OCI-LY7 (cell line): ENCODE data around the gene ADCY5. TPM values are rescaled to one million over a fixed set of nuclear protein-coding genes. Genes with fewer than 3 reads are reported as not detected.

Experiments used
- BruUV-seq: library from RNA; stranded (reverse); fragments of 400-500 nt; replicated peaks from 2 replicates; lab custom pipeline; 2021; lab: Mats Ljungman, UMichigan
- CTCF ChIA-PET: fragments of 300-600 bp; sonication (Branson Sonifier 250); formaldehyde crosslinking; loops from one replicate; lab custom pipeline; 2022; ENCODE audit warnings: antibody characterized with exemption; ENCODE audit not compliant: unreplicated experiment; lab: Charles Lee
- POLR2A ChIA-PET: fragments of 300-600 bp; sonication (Branson Sonifier 250); formaldehyde crosslinking; loops from one replicate; lab custom pipeline; 2022; ENCODE audit warnings: antibody characterized with exemption; lab: Charles Lee
- DNase-seq: peaks from one replicate; pipeline ENCODE4 v3.0.0-alpha.2; 2015; ENCODE audit warnings: low spot score
- H2AFZ ChIP-seq: fragments of 200-600 bp; sonication (generic), shearing (Covaris generic); 2 replicates; pipeline ENCODE4 v1.6.1; 2014; ENCODE audit warnings: mild to moderate bottlenecking, antibody characterized with exemption, low read length, moderate library complexity
- H3K27ac ChIP-seq: fragments of 200-600 bp; sonication (generic); 2 replicates; pipeline ENCODE4 v1.5.1; 2014; ENCODE audit warnings: mixed run types, low read depth, mild to moderate bottlenecking, moderate library complexity, low read length, inconsistent platforms; ENCODE audit not compliant: poor library complexity, severe bottlenecking
- H3K36me3 ChIP-seq: fragments of 200-600 bp; sonication (generic); 2 replicates; pipeline ENCODE4 v1.6.1; 2014; ENCODE audit warnings: mild to moderate bottlenecking, antibody characterized with exemption, low read length, moderate library complexity, mixed read lengths; ENCODE audit not compliant: insufficient read depth
- H3K4me1 ChIP-seq: fragments of 200-600 bp; sonication (generic); 2 replicates; pipeline ENCODE4 v1.5.1; 2014; ENCODE audit warnings: mild to moderate bottlenecking, low read length; ENCODE audit not compliant: insufficient read depth, poor library complexity, severe bottlenecking
- H3K4me2 ChIP-seq: fragments of 200-600 bp; sonication (generic); 2 replicates; pipeline ENCODE4 v1.6.1; 2014; ENCODE audit warnings: mild to moderate bottlenecking, low read length
- H3K4me3 ChIP-seq: fragments of 200-600 bp; sonication (generic); 2 replicates; pipeline ENCODE4 v1.5.1; 2014; ENCODE audit warnings: mild to moderate bottlenecking, low read depth, low read length; ENCODE audit not compliant: poor library complexity, severe bottlenecking
- H3K79me2 ChIP-seq: fragments of 200-600 bp; sonication (generic); 2 replicates; pipeline ENCODE4 v1.6.1; 2016; ENCODE audit warnings: low read depth, mild to moderate bottlenecking, low read length, moderate library complexity, mixed read lengths; ENCODE audit not compliant: insufficient read depth
- H3K9me2 ChIP-seq: fragments of 200-600 bp; sonication (generic); 2 replicates; pipeline ENCODE4 v1.6.1; 2016; ENCODE audit warnings: mild to moderate bottlenecking, low read length, mixed read lengths; ENCODE audit not compliant: insufficient read depth
- H3K9me3 ChIP-seq: fragments of 200-600 bp; sonication (generic); 2 replicates; pipeline ENCODE4 v1.6.1; 2014; ENCODE audit warnings: mild to moderate bottlenecking, mixed run types, low read length, mixed read lengths
- H4K20me1 ChIP-seq: fragments of 200-600 bp; sonication (generic); 2 replicates; pipeline ENCODE4 v1.6.1; 2014; ENCODE audit warnings: mild to moderate bottlenecking, antibody characterized with exemption, low read length, moderate library complexity, mixed read lengths; ENCODE audit not compliant: insufficient read depth
- CTCF ChIP-seq: fragments of 200-600 bp; sonication (generic); conservative IDR thresholded peaks from 2 replicates; pipeline ENCODE4 v1.5.1; 2014; ENCODE audit warnings: mild to moderate bottlenecking, antibody characterized with exemption, low read length, moderate library complexity, mixed read lengths
- EZH2phosphoT487 ChIP-seq: fragments of 200-600 bp; sonication (generic); IDR thresholded peaks from 2 replicates; pipeline ENCODE4 v1.6.1; 2018; ENCODE audit warnings: low read depth, borderline replicate concordance, mild to moderate bottlenecking, mixed run types, antibody characterized with exemption, low read length, moderate library complexity, mixed read lengths
- intact Hi-C: fragments of 100-400 bp; cut with micrococcal nuclease; formaldehyde crosslinking; loops from one replicate; pipeline ENCODE4 v1.10.0; 2022; ENCODE audit not compliant: unreplicated experiment
- total RNA-seq, 2 experiments: library from RNA; depleted of rRNA in 1 of 2; stranded (reverse); fragments of >200 nt in 1 of 2; shearing (Covaris generic) in 1 of 2; gene quantifications; 2 replicates each; pipeline ENCODE4 v1.2.3, GENCODE V29; 2014 to 2022

Gene ADCY5
- total RNA-seq, 2 experiments from 2014 or later: 0.03 to 0.63 TPM

DNA sequence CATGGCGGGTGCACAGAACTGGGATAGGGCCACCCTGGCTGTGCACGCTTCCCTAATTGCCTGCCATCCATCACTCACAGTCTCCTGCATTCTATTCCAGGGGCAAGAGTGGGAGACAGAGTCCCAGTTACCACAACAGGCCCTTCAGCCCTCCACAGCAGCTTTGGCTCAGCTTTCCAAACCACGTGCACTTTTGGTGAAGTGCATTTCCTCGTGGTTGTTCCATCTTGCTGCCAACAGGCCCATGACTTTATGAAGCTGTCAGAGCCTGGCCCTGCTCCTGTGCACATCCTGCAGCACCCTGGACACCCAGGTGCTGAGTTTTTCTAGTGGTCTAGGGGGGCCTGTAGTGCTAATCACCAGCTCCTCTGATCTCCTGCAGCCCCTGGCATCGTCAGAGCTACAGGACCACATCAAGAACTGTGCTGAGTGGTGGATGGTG is 110.2 kb downstream of the ADCY5 start:
- no peak overlapping the region for H3K4me2 ChIP-seq
- CTCF ChIA-PET: no interaction called here
- no peaks in the 10 kb centered on the region for H3K79me2 ChIP-seq
- no peaks in the 10 kb centered on the region for H3K9me3 ChIP-seq
- no peaks in the 10 kb centered on the region for H3K4me1 ChIP-seq
- no peak overlapping the region for H3K27ac ChIP-seq
- DNase-seq: no peak
- H3K36me3 ChIP-seq: no peaks in the 10 kb centered on the region
- no peak for TF ChIP-seq EZH2phosphoT487
- TF ChIP-seq CTCF: no peak
- no peaks in the 10 kb centered on the region for H3K9me2 ChIP-seq
- no TSS peak for BruUV-seq
- POLR2A ChIA-PET: no interaction called here
- intact Hi-C loops: no loop called here
- H4K20me1 ChIP-seq: no peaks in the 10 kb centered on the region
- H3K4me3 ChIP-seq: no peak overlapping the region
- no peak overlapping the region for H2AFZ ChIP-seq

DNA sequence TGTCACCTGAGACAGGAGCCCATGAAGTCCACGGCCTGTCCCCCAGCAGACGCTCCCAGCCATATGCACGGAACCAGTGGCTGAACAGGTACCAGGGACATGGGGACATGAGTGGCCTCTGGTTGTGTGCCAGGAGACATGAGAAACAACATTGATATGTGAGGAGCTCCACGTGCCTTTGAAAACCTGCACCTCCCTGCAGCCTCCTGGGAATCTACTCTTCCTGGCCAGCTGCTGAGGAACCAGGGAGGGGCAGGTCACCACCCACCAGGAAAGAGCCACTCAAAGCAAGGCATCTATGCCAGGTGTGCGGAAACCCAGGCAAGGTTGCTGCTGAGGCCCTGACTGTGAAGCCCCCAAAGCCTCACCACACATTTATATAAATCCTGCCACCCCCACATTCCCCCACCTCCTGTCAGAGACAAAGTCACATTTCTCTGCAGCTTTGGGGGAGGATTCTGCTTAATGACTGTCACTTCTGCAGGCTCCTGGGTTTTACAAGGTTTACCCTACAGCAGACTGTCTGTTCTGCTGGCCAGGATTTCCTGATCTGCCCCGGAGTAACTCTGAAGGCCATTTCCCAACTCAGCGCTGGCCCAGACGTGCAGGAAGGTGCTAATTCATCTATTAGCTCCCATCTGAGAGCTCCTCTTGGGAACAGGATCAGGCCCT is 110.8 kb downstream of the ADCY5 start:
- H2AFZ ChIP-seq: no peak overlapping the region
- intact Hi-C loops: no loop called here
- H4K20me1 ChIP-seq: no peaks in the 10 kb centered on the region
- H3K4me1 ChIP-seq: no peaks in the 10 kb centered on the region
- H3K9me2 ChIP-seq: no peaks in the 10 kb centered on the region
- no peak for TF ChIP-seq CTCF
- TF ChIP-seq EZH2phosphoT487: no peak
- no peak overlapping the region for H3K4me3 ChIP-seq
- H3K27ac ChIP-seq: no peak overlapping the region
- POLR2A ChIA-PET: no interaction called here
- no peaks in the 10 kb centered on the region for H3K9me3 ChIP-seq
- BruUV-seq: no TSS peak
- CTCF ChIA-PET: no interaction called here
- no peak overlapping the region for H3K4me2 ChIP-seq
- no peaks in the 10 kb centered on the region for H3K36me3 ChIP-seq
- no peaks in the 10 kb centered on the region for H3K79me2 ChIP-seq
- no peak for DNase-seq

GRCh38 chr3:123337226-123337625 is 111.7 kb downstream of the ADCY5 start:
- Histone ChIP-seq H3K4me2 (no peak overlapping the region), H4K20me1 (no peaks in the 10 kb centered on the region), H3K36me3 (no peaks in the 10 kb centered on the region), H3K4me3 (no peak overlapping the region), H3K9me2 (no peaks in the 10 kb centered on the region), H3K4me1 (no peaks in the 10 kb centered on the region), H3K27ac (no peak overlapping the region), H3K9me3 (no peaks in the 10 kb centered on the region), H3K79me2 (no peaks in the 10 kb centered on the region), H2AFZ (no peak overlapping the region)
- ChIA-PET CTCF (no interaction called here), POLR2A (no interaction called here)
- no peak for DNase-seq
- TF ChIP-seq EZH2phosphoT487: no peak
- no peak for TF ChIP-seq CTCF
- intact Hi-C loops: no loop called here
- BruUV-seq: no TSS peak
